Dermis blood vessel endothelial cell (primary cell): ENCODE data around the gene PALLD. TPM values are rescaled to one million over a fixed set of nuclear protein-coding genes. Genes with fewer than 3 reads are reported as not detected.

Source experiments
- DNase-seq: peaks from one replicate; pipeline ENCODE4 v3.0.0; 2010
- total RNA-seq: library from RNA; depleted of rRNA; stranded (reverse); fragments of >200 nt; gene quantifications from 2 replicates; pipeline ENCODE4 v1.2.3, GENCODE V29; 2014

The PALLD gene
- total RNA-seq, 1 donor from 2014 or later = 15.7 TPM

GRCh38 chr4:168560184-168561180 lies 63.6 kb downstream of the PALLD start:
- DNase-seq = no peak

- peak; percentile 55 for DNase-seq
Measured at GRCh38 chr4:168562041-168562571, 65.3 kb downstream of the PALLD start.

GRCh38 chr4:168564023-168564422 lies 67.2 kb downstream of the PALLD start:
- no peak for DNase-seq

DNA sequence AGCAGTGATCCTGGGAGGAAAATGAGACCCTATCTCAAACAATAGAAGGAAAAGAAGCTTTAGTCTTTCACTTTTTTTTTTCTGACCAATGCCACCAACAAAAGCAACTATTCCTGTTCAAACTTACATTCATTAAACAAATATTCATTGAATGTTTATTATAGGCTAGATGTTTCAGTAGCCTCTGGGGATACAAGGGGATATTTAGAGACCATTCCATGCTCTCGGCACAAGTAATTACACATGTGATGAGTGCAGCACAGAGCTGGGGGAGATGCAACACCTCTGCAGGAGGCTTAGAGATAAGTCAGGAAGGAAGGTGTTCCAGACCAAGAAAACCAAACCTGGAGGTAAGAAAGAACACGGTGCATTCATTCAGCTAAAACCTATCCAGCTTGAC lies 68.3 kb downstream of the PALLD start:
- no peak for DNase-seq

- DNase-seq = peak; percentile 73
Measured at GRCh38 chr4:168566726-168567125, 69.9 kb downstream of the PALLD start.

GRCh38 chr4:168569066-168569930 lies 72.4 kb downstream of the PALLD start:
- DNase-seq = peak; percentile 97

DNA sequence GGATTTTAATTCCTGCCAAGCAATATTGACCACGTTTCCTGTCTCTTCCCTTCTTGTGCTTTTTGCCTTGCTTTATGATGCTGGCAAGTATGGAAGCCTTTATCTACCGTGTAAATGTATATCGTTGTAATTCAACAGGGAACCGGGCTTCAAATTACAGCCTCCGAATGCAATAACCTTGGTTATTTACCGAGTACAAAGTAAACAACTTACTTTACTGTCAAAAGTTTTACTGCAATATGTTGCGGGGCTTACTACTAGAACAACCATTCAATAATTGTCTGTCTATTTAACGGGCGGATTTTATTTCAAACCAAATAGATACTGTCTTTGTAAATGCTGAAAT lies 73.1 kb downstream of the PALLD start:
- peak; percentile 45 for DNase-seq

DNA sequence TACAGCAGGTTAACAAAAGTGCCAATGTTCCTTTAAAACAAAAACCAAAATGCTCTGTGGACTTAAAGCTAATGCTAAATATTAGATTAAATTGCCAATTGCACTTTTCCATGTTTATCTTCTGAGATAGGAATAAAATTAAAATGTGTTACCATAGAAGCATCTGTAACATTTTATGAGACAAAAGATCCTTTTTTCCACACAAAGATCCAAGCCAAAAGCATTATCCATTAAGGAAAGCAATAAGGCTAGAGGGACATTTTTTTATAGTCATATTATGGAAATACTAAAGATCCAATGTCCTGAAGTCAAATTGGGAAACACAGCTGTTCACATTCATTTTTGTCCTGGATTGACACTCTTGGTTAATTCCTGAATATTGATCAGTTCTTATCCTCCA lies 73.6 kb downstream of the PALLD start:
- no peak for DNase-seq

GRCh38 chr4:168572002-168572401 lies 75.2 kb downstream of the PALLD start:
- no peak for DNase-seq

DNA sequence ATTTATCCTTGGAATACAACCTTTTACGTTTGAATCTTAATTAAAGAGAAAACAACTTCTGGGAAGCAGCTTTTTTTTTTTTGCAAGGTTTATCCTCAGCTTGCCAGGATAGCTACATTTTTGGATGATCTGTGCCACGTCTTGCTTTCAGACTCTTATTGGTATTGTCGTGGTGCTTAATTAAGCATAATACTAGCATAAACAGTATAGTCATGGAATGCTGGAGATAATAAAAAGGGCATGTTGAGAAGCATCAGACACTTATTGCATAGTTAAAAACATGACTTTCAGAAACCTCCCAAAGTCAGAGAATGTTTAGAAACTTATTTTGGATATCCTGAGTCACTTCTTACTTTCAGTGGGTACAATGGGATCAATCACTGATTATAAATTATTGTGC lies 77.0 kb downstream of the PALLD start:
- DNase-seq = no peak

DNA sequence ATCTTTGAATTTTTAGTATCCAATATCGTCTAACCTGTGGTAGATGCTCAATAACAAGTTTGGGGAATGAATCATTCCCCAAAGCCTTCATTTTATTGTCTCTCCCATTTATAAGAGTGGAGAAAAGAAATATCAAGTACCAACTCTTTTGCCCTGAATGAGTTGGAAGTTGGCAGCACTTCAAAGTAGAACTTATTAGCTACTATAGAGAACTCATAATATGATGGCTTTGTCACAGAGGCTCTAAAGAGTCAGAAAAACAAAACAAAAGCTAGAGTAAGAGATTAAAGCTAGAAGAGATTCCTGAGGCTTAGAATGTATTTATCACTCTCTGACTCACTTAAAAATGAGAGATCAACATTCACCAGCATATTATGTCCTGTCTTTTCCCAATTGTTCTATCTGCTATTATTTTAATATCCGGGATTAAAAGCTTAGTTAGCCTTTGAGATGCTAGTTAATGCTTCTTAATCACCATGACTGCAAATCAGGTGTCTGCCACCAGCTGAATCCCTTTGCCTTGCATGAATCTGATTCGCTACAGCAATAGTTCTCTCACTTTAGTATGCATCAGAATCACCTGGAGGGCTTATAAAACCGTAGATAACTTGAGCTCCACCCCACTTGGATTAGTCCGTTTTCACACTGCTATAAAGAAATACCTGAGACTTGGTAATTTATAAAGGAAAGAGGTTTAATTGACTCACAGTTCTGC lies 77.9 kb downstream of the PALLD start:
- DNase-seq = peak; percentile 38

DNA sequence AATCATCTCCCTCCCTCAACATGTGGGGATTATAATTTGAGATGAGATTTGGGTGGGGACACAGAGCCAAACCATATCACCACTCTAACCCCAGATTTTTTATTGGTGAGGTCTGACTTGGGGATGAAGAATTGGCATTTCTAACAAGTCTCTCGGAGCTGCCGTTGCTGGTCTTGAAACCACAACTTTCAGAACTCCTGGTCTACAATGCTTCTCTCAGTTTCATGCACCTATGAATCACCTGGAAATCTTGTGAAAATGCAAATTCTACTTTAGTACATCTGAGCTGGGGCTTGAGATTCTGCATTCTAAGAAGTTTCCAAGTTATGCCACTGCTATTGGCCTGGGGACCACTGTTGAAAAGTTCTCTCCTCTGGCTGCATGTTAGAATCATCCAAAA lies 78.6 kb downstream of the PALLD start:
- DNase-seq = no peak

GRCh38 chr4:168577624-168578023 lies 80.8 kb downstream of the PALLD start:
- no peak for DNase-seq

DNA sequence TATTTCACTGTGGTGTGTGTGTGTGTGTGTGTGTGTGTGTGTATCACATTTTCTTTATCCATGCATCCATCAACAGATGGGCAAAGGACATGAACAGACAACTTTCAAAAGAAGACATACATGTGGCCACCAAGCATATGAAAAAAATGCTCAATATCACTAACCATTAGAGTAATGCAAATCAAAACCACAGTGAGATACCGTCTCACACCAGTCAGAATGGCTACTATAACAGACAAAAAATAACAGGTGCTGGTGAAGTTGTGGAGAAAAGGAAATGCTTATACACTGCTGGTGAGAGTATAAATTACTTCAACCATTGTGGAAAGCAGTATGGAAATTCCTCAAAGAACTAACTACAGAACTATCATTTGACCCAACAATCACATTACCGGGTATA lies 83.4 kb downstream of the PALLD start:
- no peak for DNase-seq

- DNase-seq = no peak
Measured at GRCh38 chr4:168584321-168584771, 87.5 kb downstream of the PALLD start.

- DNase-seq = peak; percentile 89
Measured at GRCh38 chr4:168585168-168586091, 88.6 kb downstream of the PALLD start.

DNA sequence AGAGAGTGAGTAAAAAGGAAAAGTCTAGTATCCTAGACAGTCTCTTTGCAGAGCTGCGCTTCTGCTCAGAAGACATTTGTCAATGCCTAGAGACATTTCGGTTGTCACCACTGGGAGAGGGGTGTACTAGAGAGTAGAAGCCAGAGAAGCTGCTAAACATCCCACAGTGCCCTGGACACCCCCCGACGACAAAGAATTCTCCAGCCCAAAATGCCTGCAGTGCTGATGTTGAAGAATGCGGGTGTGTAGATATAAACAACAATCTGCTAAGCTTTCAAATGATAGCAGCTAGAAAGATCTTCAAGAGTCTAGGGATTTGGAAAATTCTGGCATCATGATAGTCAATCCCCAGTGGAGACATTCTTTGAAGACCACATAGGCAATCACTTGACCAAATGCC lies 90.1 kb downstream of the PALLD start:
- DNase-seq = no peak

- peak; percentile 28 for DNase-seq
Measured at GRCh38 chr4:168587411-168588125, 90.7 kb downstream of the PALLD start.

DNA sequence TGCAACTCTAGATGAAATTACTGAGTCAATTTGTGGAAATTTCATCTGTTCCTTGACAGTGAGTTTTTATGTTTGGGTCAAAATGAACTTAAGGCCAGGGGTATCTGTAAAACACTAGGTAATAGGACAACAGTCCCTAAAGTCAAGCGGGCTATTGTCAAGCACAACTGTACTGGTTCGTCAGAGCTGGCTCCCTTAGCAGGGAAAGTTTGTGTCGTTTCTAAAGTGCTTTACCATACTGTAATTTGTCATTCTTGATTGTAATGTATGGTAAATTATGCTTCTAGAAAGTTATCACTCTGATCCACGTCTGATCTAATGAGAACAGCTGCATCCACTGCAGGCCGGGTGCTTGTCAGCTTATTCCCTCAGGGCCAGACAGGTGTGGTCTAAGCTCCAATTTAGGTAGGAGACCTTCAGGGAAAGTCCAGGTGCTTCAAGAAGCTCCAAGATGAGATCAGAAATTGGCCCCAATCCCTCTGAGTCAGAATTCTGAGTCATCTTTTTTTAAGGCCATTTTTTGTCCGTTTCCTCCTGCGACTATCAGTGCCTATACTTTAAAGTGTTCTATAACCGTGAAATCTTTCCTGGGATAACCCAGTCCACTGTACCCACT lies 92.2 kb downstream of the PALLD start:
- peak; percentile 81 for DNase-seq

GRCh38 chr4:168592676-168593075 lies 95.8 kb downstream of the PALLD start:
- DNase-seq = no peak
